ENCODE data around the gene TMEM121.

TMEM121 gene

GRCh38 chr14:105480199-105480746, 46.1 kb upstream of the TMEM121 start:
- in situ Hi-C loops (cut with HindIII; ENCODE audit: low sequenced_read_pairs): no loop called here
- no peak for DNase-seq (ENCODE audit: low read depth, low spot score)
- no peak overlapping the region for H3K4me3 ChIP-seq (ENCODE audit: low read depth, low read length)
- no peak for TF ChIP-seq CTCF (IDR thresholded peaks at IDR 0.05; ENCODE audit: low read depth, low read length)

GRCh38 chr14:105480807-105481801, 45.3 kb upstream of the TMEM121 start:
- H3K4me3 ChIP-seq (ENCODE audit: low read depth, low read length): peak overlapping the region; percentile 17
- peak; percentile 91 for DNase-seq (ENCODE audit: low read depth, low spot score)
- in situ Hi-C loops (cut with HindIII; ENCODE audit: low sequenced_read_pairs): no loop called here
- TF ChIP-seq CTCF (IDR thresholded peaks at IDR 0.05; ENCODE audit: low read depth, low read length): peak; percentile 98

GRCh38 chr14:105481886-105482457, 44.4 kb upstream of the TMEM121 start:
- TF ChIP-seq CTCF (IDR thresholded peaks at IDR 0.05; ENCODE audit: low read depth, low read length): peak; percentile 30
- no peak overlapping the region for H3K4me3 ChIP-seq (ENCODE audit: low read depth, low read length)
- in situ Hi-C loops (cut with HindIII; ENCODE audit: low sequenced_read_pairs): no loop called here
- DNase-seq (ENCODE audit: low read depth, low spot score): peak; percentile 97

- in situ Hi-C loops (cut with HindIII; ENCODE audit: low sequenced_read_pairs): no loop called here
- no peak overlapping the region for H3K4me3 ChIP-seq (ENCODE audit: low read depth, low read length)
- TF ChIP-seq CTCF (IDR thresholded peaks at IDR 0.05; ENCODE audit: low read depth, low read length): no peak
- DNase-seq (ENCODE audit: low read depth, low spot score): no peak
These were observed 43.8 kb upstream of the TMEM121 start for GRCh38 chr14:105482486-105483110.

GRCh38 chr14:105483300-105484068, 42.9 kb upstream of the TMEM121 start:
- H3K4me3 ChIP-seq (ENCODE audit: low read depth, low read length): no peak overlapping the region
- no peak for DNase-seq (ENCODE audit: low read depth, low spot score)
- in situ Hi-C loops (cut with HindIII; ENCODE audit: low sequenced_read_pairs): no loop called here
- no peak for TF ChIP-seq CTCF (IDR thresholded peaks at IDR 0.05; ENCODE audit: low read depth, low read length)
